Panc1 (cell line): ENCODE measurements around the gene MICALL2. TPM values are rescaled to one million over a fixed set of nuclear protein-coding genes. Genes with fewer than 3 reads are reported as not detected.

Experiments used
- ATAC-seq: fragments of 200-7000 bp; cut with Tn5 transposase; 2 replicates; pipeline ENCODE4 v1.9.1; 2020; ENCODE audit warnings: mild to moderate bottlenecking, moderate library complexity
- BruUV-seq: library from RNA; stranded (reverse); fragments of 400-500 nt; replicated peaks from 2 replicates; lab custom pipeline; 2021; lab: Mats Ljungman, UMichigan
- CTCF ChIA-PET: fragments of 300-600 bp; sonication (Branson Sonifier 250); formaldehyde crosslinking; loops from one replicate; lab custom pipeline; 2022; ENCODE audit warnings: antibody characterized with exemption; lab: Charles Lee
- POLR2A ChIA-PET: fragments of 300-600 bp; sonication (Branson Sonifier 250); formaldehyde crosslinking; loops from one replicate; lab custom pipeline; 2022; ENCODE audit warnings: antibody characterized with exemption; lab: Charles Lee
- DNase-seq: peaks from one replicate; pipeline ENCODE4 v3.0.0-alpha.2; 2010; ENCODE audit warnings: low read depth, low spot score
- H3K27ac ChIP-seq: 2 replicates; pipeline ENCODE4 v1.5.1; 2011; ENCODE audit warnings: mild to moderate bottlenecking, low read length, inconsistent platforms
- H3K27me3 ChIP-seq: fragments of 200-500 bp; sonication (Bioruptor generic); 2 replicates; pipeline ENCODE4 v1.6.0; 2014; ENCODE audit warnings: low read length, inconsistent platforms; ENCODE audit not compliant: control insufficient read depth, insufficient read depth
- H3K36me3 ChIP-seq: fragments of 200-500 bp; sonication (Bioruptor generic); 2 replicates; pipeline ENCODE4 v1.5.1; 2014; ENCODE audit warnings: inconsistent platforms, mild to moderate bottlenecking, low read length, moderate library complexity; ENCODE audit not compliant: control insufficient read depth, insufficient read depth
- H3K4me1 ChIP-seq: 2 replicates; pipeline ENCODE4 v1.5.1; 2011; ENCODE audit warnings: inconsistent platforms, mild to moderate bottlenecking, low read length, moderate library complexity; ENCODE audit not compliant: control insufficient read depth, insufficient read depth
- H3K4me3 ChIP-seq, 2 experiments: 2 replicates each; pipeline ENCODE4 v1.5.1; 2011 to 2012; ENCODE audit warnings: low read depth in 2 of 2, low read length in 2 of 2, mild to moderate bottlenecking in 2 of 2, inconsistent platforms in 1 of 2, moderate library complexity in 1 of 2
- H3K9me3 ChIP-seq: fragments of 200-500 bp; sonication (Bioruptor generic); 2 replicates; pipeline ENCODE4 v1.5.1; 2014; ENCODE audit warnings: low read depth, mild to moderate bottlenecking, inconsistent platforms, low read length, moderate library complexity; ENCODE audit not compliant: control insufficient read depth, insufficient read depth
- CTCF ChIP-seq: fragments of 450-650 bp; IDR thresholded peaks from 2 replicates; pipeline ENCODE4 v1.5.1; 2017; ENCODE audit warnings: mild to moderate bottlenecking
- POLR2AphosphoS5 ChIP-seq: IDR thresholded peaks from 2 replicates; pipeline ENCODE4 v1.6.1; 2012; ENCODE audit warnings: mild to moderate bottlenecking, low read depth, low read length, moderate library complexity
- REST ChIP-seq, 2 experiments: IDR thresholded peaks; 2 replicates each; pipeline ENCODE4 v1.6.1; 2011 to 2012; ENCODE audit warnings: low read depth in 2 of 2, control low read depth in 1 of 2, low read length in 1 of 2, mild to moderate bottlenecking in 1 of 2, moderate library complexity in 1 of 2; ENCODE audit not compliant: insufficient read depth in 1 of 2
- SIN3A ChIP-seq: IDR thresholded peaks from 2 replicates; pipeline ENCODE4 v1.6.1; 2012; ENCODE audit warnings: low read depth, mild to moderate bottlenecking, low read length, moderate library complexity, borderline replicate concordance; ENCODE audit not compliant: insufficient read depth
- TCF7L2 ChIP-seq: IDR thresholded peaks from 2 replicates; pipeline ENCODE4 v1.6.1; 2011; ENCODE audit warnings: mild to moderate bottlenecking, low read depth, low read length, inconsistent platforms
- in situ Hi-C: cut with HindIII; loops from 2 replicates; pipeline ENCODE4 v1.10.0; 2016; ENCODE audit warnings: low sequenced_read_pairs, low pct_unique_long_range_greater_than_20kb
- intact Hi-C: fragments of 100-400 bp; cut with micrococcal nuclease; formaldehyde crosslinking; loops from one replicate; pipeline ENCODE4 v1.10.0; 2022; ENCODE audit not compliant: unreplicated experiment
- total RNA-seq: library from RNA; stranded (reverse); gene quantifications from one replicate; pipeline ENCODE4 v1.2.1, GENCODE V29; 2021; ENCODE audit not compliant: unreplicated experiment

Gene MICALL2
- total RNA-seq, 1 experiment from 2014 or later, result 144 TPM

- ATAC-seq (no peak), DNase-seq (no peak)
- no peaks in the 10 kb centered on the region for H3K27me3 ChIP-seq
- no peak overlapping the region for H3K27ac ChIP-seq
- in situ Hi-C loops (no loop called here), intact Hi-C loops (no loop called here)
- TF ChIP-seq CTCF, result no peak
- no peak for TF ChIP-seq REST (IDR thresholded peaks at IDR 0.05; ENCODE audit: insufficient read depth in 1 of 2, low read depth in 2 of 2, low read length in 1 of 2)
- TF ChIP-seq SIN3A, result no peak
- no peak for TF ChIP-seq POLR2AphosphoS5
- no TSS peak for BruUV-seq
- POLR2A ChIA-PET, result no interaction called here
- H3K4me1 ChIP-seq, result peaks cover 11% of the 10 kb centered on the region
- H3K9me3 ChIP-seq, result no peaks in the 10 kb centered on the region
- CTCF ChIA-PET, result no interaction called here
- no peak overlapping the region for H3K4me3 ChIP-seq
- H3K36me3 ChIP-seq, result no peaks in the 10 kb centered on the region; the same call in 1 of the 2 replicates
Measured at GRCh38 chr7:1470901-1471300, 11.6 kb upstream of the MICALL2 start.

GRCh38 chr7:1468643-1469298, 9.5 kb upstream of the MICALL2 start:
- CTCF ChIA-PET, result no interaction called here
- POLR2A ChIA-PET, result no interaction called here
- no peak for TF ChIP-seq REST (IDR thresholded peaks at IDR 0.05; ENCODE audit: insufficient read depth in 1 of 2, low read depth in 2 of 2, low read length in 1 of 2)
- TF ChIP-seq TCF7L2, result no peak
- TF ChIP-seq POLR2AphosphoS5, result no peak
- no peak for TF ChIP-seq SIN3A
- TF ChIP-seq CTCF, result no peak
- H3K36me3 ChIP-seq, result no peaks in the 10 kb centered on the region; the same call in 1 of the 2 replicates
- no peak overlapping the region for H3K27ac ChIP-seq
- H3K4me1 ChIP-seq, result peaks cover 11% of the 10 kb centered on the region
- intact Hi-C loops (no loop called here), in situ Hi-C loops (no loop called here)
- BruUV-seq, result no TSS peak
- no peaks in the 10 kb centered on the region for H3K27me3 ChIP-seq
- DNase-seq (no peak), ATAC-seq (no peak)
- no peaks in the 10 kb centered on the region for H3K9me3 ChIP-seq
- H3K4me3 ChIP-seq, result no peak overlapping the region
